Right cardiac atrium (tissue), 5 donors: Measurements from ENCODE around the gene DSCAML1. TPM values are rescaled to one million over a fixed set of nuclear protein-coding genes. Genes with fewer than 3 reads are reported as not detected.

Experiments
- ATAC-seq, 2 donors: fragments of 200-7000 bp; cut with Tn5 transposase; one replicate each; pipeline versions ENCODE4 v1.8.0 to v1.9.1; 2020; ENCODE audit warnings: moderate library complexity in 2 of 2, mild to moderate bottlenecking in 1 of 2
- DNase-seq, 3 donors: peaks; one replicate each; pipeline ENCODE4 v3.0.0-alpha.2; 2020
- H3K27ac ChIP-seq: one replicate; pipeline ENCODE4 v1.5.1; 2013; ENCODE audit warnings: mild to moderate bottlenecking, low read length, control low read depth, moderate library complexity
- H3K27me3 ChIP-seq: one replicate; pipeline ENCODE4 v1.6.1; 2013; ENCODE audit not compliant: control insufficient read depth, insufficient read depth
- H3K4me1 ChIP-seq: one replicate; pipeline ENCODE4 v1.6.1; 2013; ENCODE audit warnings: low read length; ENCODE audit not compliant: control insufficient read depth, insufficient read depth
- H3K4me3 ChIP-seq: one replicate; pipeline ENCODE4 v1.5.1; 2013; ENCODE audit warnings: low read length, control low read depth
- H3K9me3 ChIP-seq: one replicate; pipeline ENCODE4 v1.6.1; 2013; ENCODE audit warnings: low read length; ENCODE audit not compliant: control insufficient read depth
- WGBS: extraction: QIAGEN DNeasy Blood & Tissue Kit; methylation state at CpG from one replicate; pipeline ENCODE4 v1.1.7; 2013; 5-methylcytosine and 5-hydroxymethylcytosine counted together
- intact Hi-C, 4 donors: fragments of 100-400 bp; cut with DNase I; formaldehyde crosslinking; loops; one replicate each; pipeline versions ENCODE4 v1.11.0 to v1.14.0; 2022 to 2023
- polyA plus RNA-seq: library from polyadenylated mRNA; stranded (reverse); fragments of 200-250 nt; gene quantifications from one replicate; pipeline ENCODE4 v1.2.3, GENCODE V29; 2013
- total RNA-seq, 4 donors: library from RNA; stranded (reverse); fragmentation: NEBNext Ultra II Directional; extraction: Animal tissue kit (Norgen Biotek cat#: 25700); gene quantifications; one replicate each; pipeline ENCODE4 v1.2.1, GENCODE V29; 2021
- donor health status: healthy with polysubstance abuse.
- donor health status: DM: no; HTN: yes; CAD: no.
- donor health status: DM: no; HTN: no; CAD: no.
- donor health status: DM: no; HTN: yes; CAD: no; lungs with severe emphysema.
- donor health status: DM: yes; HTN: yes; CAD: no.

DSCAML1 gene
- total and polyA plus RNA-seq, 5 donors: 0.45 to 1.4 (median 0.96) TPM

DNA sequence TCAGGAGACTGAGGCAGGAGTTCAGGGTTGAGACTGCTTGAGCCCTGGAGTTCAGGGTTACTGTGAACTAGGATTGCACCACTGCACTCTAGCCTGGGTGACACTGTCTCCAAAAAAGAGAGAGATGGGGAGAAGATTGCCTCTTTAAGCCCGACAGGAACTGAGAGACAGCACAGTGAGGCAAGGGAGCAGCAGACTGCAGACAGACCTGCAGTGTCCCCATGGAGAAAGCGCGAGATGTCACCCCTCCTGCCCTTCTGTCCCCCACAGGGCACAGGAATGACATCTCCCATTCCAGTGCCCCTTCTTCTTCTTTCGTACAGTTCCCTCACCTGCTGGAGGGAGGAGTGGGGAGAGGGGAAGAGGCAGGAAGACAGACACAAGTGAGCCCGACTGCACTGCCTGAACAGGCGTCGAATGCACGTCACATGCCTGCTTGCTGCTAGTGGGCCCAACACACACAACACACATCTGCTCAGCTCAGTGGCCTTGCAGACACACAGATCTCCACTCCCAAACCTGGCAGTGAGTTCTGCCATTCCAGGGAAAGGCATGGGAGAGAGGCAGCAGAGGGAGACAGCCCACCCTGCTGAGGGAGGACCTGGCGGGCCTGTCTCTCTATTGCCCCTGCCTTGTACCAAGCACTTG lies 167.0 kb downstream of the DSCAML1 start:
- Histone ChIP-seq H3K4me3 (no peak overlapping the region), H3K27me3 (no peaks in the 10 kb centered on the region), H3K27ac (no peak overlapping the region), H3K9me3 (no peaks in the 10 kb centered on the region), H3K4me1 (no peaks in the 10 kb centered on the region)
- no peak for ATAC-seq
- WGBS: 96% methylated on average over 9 of the region's 9 CpGs
- no peak for DNase-seq
- intact Hi-C loops: no loop called here

- Histone ChIP-seq H3K9me3 (no peaks in the 10 kb centered on the region), H3K27me3 (no peaks in the 10 kb centered on the region), H3K4me3 (no peak overlapping the region), H3K4me1 (peaks cover 3% of the 10 kb centered on the region), H3K27ac (no peak overlapping the region)
- DNase-seq (no peak), ATAC-seq (no peak)
- intact Hi-C loops: no loop called here
- WGBS: 95% methylated on average over 6 of the region's 6 CpGs
Observed at GRCh38 chr11:117629146-117629545, 167.9 kb downstream of the DSCAML1 start.

DNA sequence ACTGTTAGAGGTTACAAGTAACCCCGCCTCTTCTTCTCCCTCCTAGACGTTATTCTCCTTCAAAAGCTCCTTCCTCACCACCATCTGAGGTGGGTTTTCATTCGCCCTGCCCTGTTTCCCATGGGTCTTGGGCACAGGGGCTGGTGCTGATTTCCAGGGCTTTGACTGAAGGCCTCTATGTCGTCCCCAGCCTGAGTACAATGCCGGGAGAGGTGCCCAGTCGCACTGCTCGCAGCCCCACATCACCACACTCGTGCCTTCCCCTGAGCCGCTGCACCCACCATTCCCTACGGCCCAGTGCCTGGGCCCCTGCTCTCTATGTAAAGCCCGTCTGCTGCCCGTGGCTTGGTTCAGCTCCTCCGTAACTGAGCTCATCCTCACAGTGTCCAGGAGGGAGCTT lies 169.8 kb downstream of the DSCAML1 start:
- H3K4me3 ChIP-seq: no peak overlapping the region
- no peak overlapping the region for H3K27ac ChIP-seq
- peaks cover 3% of the 10 kb centered on the region for H3K4me1 ChIP-seq
- H3K9me3 ChIP-seq: no peaks in the 10 kb centered on the region
- no peak for ATAC-seq
- intact Hi-C loops: no loop called here
- 86% methylated on average over 13 of the region's 13 CpGs for WGBS
- H3K27me3 ChIP-seq: no peaks in the 10 kb centered on the region
- no peak for DNase-seq

DNA sequence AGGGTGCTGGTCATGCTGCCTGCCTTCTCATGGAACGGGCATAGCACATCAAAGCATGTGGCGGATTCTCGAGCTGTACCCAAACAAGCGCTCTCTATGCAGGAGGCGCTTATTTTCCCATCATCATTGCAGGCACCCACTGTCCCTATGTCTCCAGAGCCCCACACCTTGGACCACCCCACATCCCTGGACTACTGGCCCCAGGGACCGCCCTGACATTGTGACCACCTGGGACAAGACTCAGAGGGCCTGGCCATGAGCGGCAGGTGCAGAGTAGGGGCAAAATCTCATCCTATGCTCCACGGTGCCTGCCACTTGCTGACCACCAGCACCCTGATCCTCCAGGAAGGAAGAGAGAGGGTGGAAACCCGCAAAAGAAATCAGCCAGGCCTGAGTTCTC lies 170.4 kb downstream of the DSCAML1 start:
- H3K9me3 ChIP-seq: no peaks in the 10 kb centered on the region
- H3K27ac ChIP-seq: no peak overlapping the region
- no peaks in the 10 kb centered on the region for H3K27me3 ChIP-seq
- WGBS: 93% methylated on average over 9 of the region's 9 CpGs
- H3K4me3 ChIP-seq: no peak overlapping the region
- ATAC-seq (no peak), DNase-seq (no peak)
- intact Hi-C loops: no loop called here
- peaks cover 3% of the 10 kb centered on the region for H3K4me1 ChIP-seq

- no peak for DNase-seq
- Histone ChIP-seq H3K4me3 (no peak overlapping the region), H3K27me3 (no peaks in the 10 kb centered on the region), H3K4me1 (peaks cover 3% of the 10 kb centered on the region), H3K9me3 (no peaks in the 10 kb centered on the region), H3K27ac (peak overlapping the region; percentile 64)
- peak; percentile 60 to 77 for ATAC-seq
- 42% methylated on average over 4 of the region's 4 CpGs for WGBS
- intact Hi-C loops: no loop called here
Observed at GRCh38 chr11:117625237-117625636, 171.8 kb downstream of the DSCAML1 start.

GRCh38 chr11:117623831-117624271 lies 173.2 kb downstream of the DSCAML1 start:
- H3K27ac ChIP-seq: no peak overlapping the region
- no peaks in the 10 kb centered on the region for H3K27me3 ChIP-seq
- H3K4me3 ChIP-seq: no peak overlapping the region
- peaks cover 3% of the 10 kb centered on the region for H3K4me1 ChIP-seq
- no peaks in the 10 kb centered on the region for H3K9me3 ChIP-seq
- no peak for DNase-seq
- intact Hi-C loops: no loop called here
- no peak for ATAC-seq
- WGBS: 86% methylated on average over 2 of the region's 2 CpGs

DNA sequence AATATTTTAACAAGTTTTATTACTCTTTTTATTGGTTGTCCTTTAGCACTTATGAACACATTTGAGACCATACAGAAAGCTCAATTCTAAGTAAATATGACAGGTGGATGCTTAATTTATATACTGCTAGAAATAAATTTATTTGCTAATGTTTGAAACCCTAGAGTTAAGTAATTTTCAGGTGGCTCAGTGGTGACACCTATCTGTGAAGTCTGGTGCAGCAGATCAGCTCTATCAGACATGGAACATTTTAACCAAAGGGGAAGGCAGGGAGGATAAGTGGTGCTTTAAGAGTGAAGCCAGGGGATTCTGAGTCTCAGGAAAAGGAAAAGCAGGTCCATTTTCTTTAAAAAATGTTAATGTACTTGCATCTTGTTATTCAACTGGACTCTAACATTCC lies 175.8 kb downstream of the DSCAML1 start:
- H3K9me3 ChIP-seq: no peaks in the 10 kb centered on the region
- DNase-seq: no peak
- no peak overlapping the region for H3K27ac ChIP-seq
- ATAC-seq: no peak
- intact Hi-C loops: no loop called here
- peaks cover 3% of the 10 kb centered on the region for H3K4me1 ChIP-seq
- no peak overlapping the region for H3K4me3 ChIP-seq
- no peaks in the 10 kb centered on the region for H3K27me3 ChIP-seq

DNA sequence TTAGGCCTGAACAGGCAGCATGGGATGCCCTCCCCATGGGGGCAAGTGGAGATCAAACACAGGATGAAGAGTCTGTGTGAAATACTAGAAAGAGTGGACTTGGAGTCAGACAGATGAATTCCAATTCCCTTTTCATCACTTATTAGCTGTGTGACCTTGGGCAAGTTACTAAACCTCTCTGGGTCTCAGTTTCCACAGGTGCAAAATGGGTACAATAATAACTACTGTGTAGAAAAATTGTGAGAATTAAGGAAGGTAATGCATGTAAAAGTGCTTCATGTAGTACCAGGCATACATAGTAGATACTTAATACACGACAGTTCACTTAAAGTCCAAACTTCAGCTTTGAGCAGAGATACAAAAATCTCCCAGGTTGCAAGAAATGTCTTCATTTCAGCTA lies 176.4 kb downstream of the DSCAML1 start:
- Histone ChIP-seq H3K27ac (peak overlapping the region; percentile 92), H3K4me3 (no peak overlapping the region), H3K4me1 (peaks cover 3% of the 10 kb centered on the region), H3K9me3 (no peaks in the 10 kb centered on the region), H3K27me3 (no peaks in the 10 kb centered on the region)
- DNase-seq: no peak
- no peak for ATAC-seq
- intact Hi-C loops: no loop called here
- WGBS: 95% methylated on average over 1 of the region's 1 CpG

DNA sequence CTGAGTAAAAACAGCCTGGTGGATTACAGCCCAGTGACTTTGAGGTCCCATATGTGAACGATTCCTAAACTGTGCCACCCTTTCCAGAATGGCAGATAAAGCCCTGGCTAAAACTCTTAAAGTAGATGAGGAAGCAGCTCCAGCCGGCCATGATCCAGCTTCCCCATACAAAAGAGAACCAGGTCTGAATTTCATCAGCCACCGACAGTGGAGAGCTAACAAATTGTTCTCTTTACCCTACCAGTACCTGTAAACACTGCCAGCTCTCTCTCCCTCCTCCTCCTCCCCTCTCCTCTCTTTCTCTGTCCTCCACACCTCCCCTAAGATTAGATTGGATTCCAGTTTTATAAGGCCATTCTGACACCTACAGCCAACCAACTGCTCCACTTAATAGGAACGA lies 176.9 kb downstream of the DSCAML1 start:
- no peak for DNase-seq
- H3K4me3 ChIP-seq: no peak overlapping the region
- H3K9me3 ChIP-seq: no peaks in the 10 kb centered on the region
- WGBS: 32% methylated on average over 4 of the region's 4 CpGs
- peaks cover 3% of the 10 kb centered on the region for H3K4me1 ChIP-seq
- peak; percentile 85 to 90 for ATAC-seq
- H3K27me3 ChIP-seq: no peaks in the 10 kb centered on the region
- intact Hi-C loops: no loop called here
- peak overlapping the region; percentile 92 for H3K27ac ChIP-seq

DNA sequence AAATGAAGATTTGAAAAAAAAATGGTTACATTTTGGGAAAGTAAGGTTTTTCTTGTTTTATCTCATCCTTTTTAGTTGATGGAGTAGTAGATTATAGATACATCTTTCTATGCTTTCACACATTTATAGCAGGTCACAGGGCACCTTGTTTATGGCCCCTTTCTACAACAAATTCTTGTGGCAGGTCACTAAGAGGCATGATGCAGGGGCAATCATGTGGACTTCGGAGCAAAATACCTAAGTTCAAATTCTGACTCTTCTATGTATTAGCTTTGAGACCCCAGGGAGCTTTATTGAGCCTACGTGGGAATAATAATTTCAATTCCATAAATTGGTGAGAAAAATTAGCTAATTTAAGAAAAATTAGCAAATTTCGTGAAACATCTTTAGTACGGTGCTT lies 177.4 kb downstream of the DSCAML1 start:
- 81% methylated on average over 4 of the region's 4 CpGs for WGBS
- ATAC-seq (no peak), DNase-seq (no peak)
- Histone ChIP-seq H3K4me1 (peaks cover under 1% of the 10 kb centered on the region), H3K27me3 (no peaks in the 10 kb centered on the region), H3K27ac (peak overlapping the region; percentile 68), H3K9me3 (no peaks in the 10 kb centered on the region), H3K4me3 (no peak overlapping the region)
- intact Hi-C loops: no loop called here

GRCh38 chr11:117618982-117619355 lies 178.0 kb downstream of the DSCAML1 start:
- WGBS: 70% methylated on average over 8 of the region's 8 CpGs
- H3K4me1 ChIP-seq: no peaks in the 10 kb centered on the region
- H3K9me3 ChIP-seq: no peaks in the 10 kb centered on the region
- DNase-seq: peak in 1 of 3 donors; percentile 40
- no peaks in the 10 kb centered on the region for H3K27me3 ChIP-seq
- no peak for ATAC-seq
- H3K4me3 ChIP-seq: no peak overlapping the region
- intact Hi-C loops: no loop called here
- no peak overlapping the region for H3K27ac ChIP-seq
